Adipocyte (in vitro differentiated cells): ENCODE results near the gene HOXB1.

Experiments used
- DNase-seq: peaks from one replicate; pipeline ENCODE4 v3.0.0-alpha.2; 2015; ENCODE audit warnings: low read depth
- H3K27me3 ChIP-seq: replicated peaks from 2 replicates; pipeline ENCODE4 v1.7.0; 2013; ENCODE audit warnings: mild to moderate bottlenecking, low read length, moderate library complexity; ENCODE audit not compliant: control insufficient read depth, insufficient read depth
- H3K36me3 ChIP-seq: 2 replicates; pipeline ENCODE4 v1.7.0; 2013; ENCODE audit warnings: low read length, mild to moderate bottlenecking, moderate library complexity; ENCODE audit not compliant: control insufficient read depth, insufficient read depth, severe bottlenecking
- H3K4me1 ChIP-seq: 2 replicates; pipeline ENCODE4 v1.7.0; 2013; ENCODE audit warnings: mild to moderate bottlenecking, low read length, moderate library complexity; ENCODE audit not compliant: control insufficient read depth, insufficient read depth
- H3K4me3 ChIP-seq: 2 replicates; pipeline ENCODE4 v1.7.0; 2013; ENCODE audit warnings: mild to moderate bottlenecking, low read length, moderate library complexity
- H3K9ac ChIP-seq: 2 replicates; pipeline ENCODE4 v1.7.0; 2013; ENCODE audit warnings: mild to moderate bottlenecking, low read length, moderate library complexity
- H3K9me3 ChIP-seq: 2 replicates; pipeline ENCODE4 v1.7.0; 2013; ENCODE audit warnings: mild to moderate bottlenecking, low read length, moderate library complexity; ENCODE audit not compliant: control insufficient read depth

The HOXB1 gene

DNA sequence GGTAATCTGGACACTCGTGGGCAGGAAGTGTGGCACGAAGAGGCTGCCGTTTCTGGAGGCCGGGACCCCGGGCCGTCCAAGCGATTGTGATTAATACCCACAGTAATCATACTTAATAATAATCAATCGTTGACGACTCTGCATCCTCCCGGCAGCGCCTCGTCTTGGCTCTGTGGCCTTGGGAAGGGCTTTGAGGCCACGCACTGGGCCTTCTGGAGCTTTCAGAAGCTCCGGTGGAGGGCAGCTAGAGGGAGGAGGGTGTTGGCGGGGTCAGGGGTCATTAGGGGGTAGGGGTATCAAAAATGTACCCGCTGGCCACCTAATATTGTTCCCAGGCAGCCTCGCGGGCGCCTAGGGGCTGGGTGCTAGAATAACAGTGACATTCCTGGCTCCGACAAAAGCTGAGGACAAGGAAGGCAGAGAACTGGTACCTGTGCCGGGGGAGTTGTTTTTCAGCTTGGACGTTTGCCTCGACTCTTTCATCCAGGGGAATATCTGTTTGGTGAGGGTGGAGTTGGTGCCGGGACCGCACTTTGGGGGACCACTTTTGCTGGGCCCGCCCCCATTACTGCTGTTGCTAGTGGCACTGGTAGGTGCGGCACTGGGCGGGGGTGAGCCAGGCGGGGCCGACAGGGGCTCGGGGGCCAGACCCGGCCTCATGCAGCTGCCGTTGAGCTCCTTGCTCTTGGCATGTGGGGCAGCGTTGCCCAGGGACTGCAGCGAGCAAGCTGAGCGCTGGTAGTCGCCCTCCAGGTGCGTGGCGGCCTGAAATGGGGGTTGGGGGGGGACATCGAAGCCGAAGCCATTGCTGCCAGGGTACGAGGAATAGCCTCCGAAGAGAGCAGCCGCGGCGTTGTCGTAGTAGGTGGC, 21.0 kb upstream of the HOXB1 start:
- DNase-seq = no peak
- H3K36me3 ChIP-seq = peaks cover 18% of the 10 kb centered on the region
- H3K4me1 ChIP-seq = peaks cover 58% of the 10 kb centered on the region

DNA sequence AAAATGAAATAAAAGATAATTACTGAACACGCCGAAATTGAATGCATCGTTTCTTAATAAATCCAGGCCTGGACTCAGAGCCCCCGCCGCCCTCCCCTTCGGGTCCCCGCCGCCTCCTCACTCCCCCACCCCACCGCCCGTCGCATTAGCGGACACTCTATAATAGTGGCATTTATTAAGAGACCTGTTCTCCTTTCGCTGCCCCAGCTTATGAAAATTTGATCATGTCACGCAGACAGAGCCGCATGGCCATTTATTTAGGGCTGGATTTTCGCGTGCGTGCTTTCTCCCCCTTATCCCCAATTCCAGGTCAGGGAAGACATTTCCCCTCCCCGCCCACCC, 20.4 kb upstream of the HOXB1 start:
- Histone ChIP-seq H3K27me3 (no peaks in the 10 kb centered on the region), H3K4me3 (no peak overlapping the region), H3K36me3 (peaks cover 18% of the 10 kb centered on the region), H3K4me1 (peaks cover 58% of the 10 kb centered on the region), H3K9ac (no peak overlapping the region), H3K9me3 (no peaks in the 10 kb centered on the region)
- DNase-seq = no peak

More for the DNA sequence above, 21.0 kb upstream of the HOXB1 start:
- Histone ChIP-seq H3K4me3 (no peak overlapping the region), H3K9ac (no peak overlapping the region), H3K27me3 (no peaks in the 10 kb centered on the region), H3K9me3 (no peaks in the 10 kb centered on the region)

DNA sequence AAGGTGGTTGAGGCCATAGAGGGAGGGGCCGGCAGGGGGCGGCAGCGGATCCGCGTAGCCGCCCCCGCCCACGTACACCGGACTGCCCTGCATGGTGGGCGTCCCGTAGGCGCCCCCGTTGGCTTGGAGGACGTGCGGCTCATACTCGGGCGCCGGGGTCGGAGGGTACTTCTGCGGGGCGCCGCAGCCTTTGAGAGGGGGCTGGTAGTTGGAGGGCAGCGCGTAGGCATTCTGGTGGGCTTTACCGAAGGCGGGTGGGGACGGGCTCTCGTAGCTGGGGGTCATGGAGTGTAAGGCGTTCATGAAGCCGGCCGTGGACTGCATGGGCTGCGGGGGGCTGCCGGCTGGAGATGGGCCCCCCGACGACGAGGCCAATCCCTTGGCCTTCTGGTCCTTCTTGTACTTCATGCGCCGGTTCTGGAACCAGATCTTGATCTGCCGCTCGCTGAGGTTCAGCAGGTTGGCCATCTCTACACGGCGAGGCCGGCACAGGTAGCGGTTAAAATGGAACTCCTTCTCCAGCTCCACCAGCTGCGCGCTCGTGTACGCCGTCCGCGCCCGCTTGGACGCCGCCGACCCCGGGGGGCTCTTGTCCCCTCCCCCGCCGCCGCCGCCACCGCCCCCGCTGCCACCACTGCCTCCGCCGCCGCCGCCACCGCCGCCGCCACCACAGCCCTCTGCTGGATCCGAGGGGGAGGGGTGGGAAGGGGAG, 19.8 kb upstream of the HOXB1 start:
- peaks cover 58% of the 10 kb centered on the region for H3K4me1 ChIP-seq
- H3K27me3 ChIP-seq = no peaks in the 10 kb centered on the region
- H3K9ac ChIP-seq = no peak overlapping the region
- no peak for DNase-seq
- H3K36me3 ChIP-seq = peaks cover 18% of the 10 kb centered on the region
- H3K9me3 ChIP-seq = no peaks in the 10 kb centered on the region
- no peak overlapping the region for H3K4me3 ChIP-seq

DNA sequence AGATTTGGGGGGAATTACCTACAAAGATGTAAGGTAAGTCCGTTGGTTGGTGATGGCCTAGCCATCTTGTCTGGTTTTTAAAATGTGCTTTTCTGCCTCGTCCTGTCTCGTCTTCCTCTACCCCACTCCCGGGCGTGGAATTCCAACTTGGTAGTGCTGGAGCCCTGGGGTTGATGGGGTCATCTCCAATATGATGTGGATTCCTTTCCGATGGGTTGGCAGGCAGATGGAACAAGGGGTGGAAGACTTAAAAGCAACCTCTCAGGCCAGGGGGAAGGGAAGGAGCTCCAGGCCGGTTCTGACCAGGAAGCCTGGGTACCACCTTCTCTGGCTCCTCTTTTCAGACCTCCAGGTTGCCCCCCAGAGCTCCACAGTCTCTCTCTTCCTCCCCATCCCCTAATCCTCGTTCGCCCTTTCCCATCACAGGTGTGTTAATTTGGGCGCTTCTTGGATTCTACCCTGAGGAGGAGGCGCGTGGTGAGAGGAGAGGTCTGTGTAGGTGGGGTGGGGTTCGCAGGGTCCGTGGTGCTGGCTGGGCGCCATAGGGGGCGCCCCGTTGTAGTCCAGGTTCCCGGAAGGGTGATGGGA, 19.2 kb upstream of the HOXB1 start:
- Histone ChIP-seq H3K4me3 (no peak overlapping the region), H3K36me3 (peaks cover 18% of the 10 kb centered on the region), H3K9me3 (no peaks in the 10 kb centered on the region), H3K27me3 (no peaks in the 10 kb centered on the region), H3K9ac (peak overlapping the region; percentile 34), H3K4me1 (peaks cover 64% of the 10 kb centered on the region)
- no peak for DNase-seq

DNA sequence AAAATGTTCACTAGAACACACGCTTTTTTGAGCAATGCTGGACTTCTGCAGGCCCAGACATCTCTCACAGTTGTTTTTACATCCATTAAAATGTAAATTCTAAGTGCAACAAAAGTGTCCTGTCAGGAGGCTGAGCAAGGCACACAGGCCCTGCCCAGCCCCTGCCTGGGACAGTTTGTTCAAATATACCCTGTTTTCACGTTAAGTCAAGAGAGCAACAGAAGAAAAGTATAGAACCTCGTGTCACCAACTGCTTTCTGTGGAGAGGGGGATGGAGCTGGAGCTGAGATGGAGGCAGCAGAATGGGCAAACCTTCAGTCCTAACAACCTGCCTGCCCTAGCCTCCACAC, 18.4 kb upstream of the HOXB1 start:
- no peak for DNase-seq
- no peaks in the 10 kb centered on the region for H3K9me3 ChIP-seq
- peak overlapping the region; percentile 99 for H3K9ac ChIP-seq
- H3K4me1 ChIP-seq = peaks cover 59% of the 10 kb centered on the region
- H3K36me3 ChIP-seq = peaks cover 18% of the 10 kb centered on the region
- H3K27me3 ChIP-seq = no peaks in the 10 kb centered on the region
- H3K4me3 ChIP-seq = no peak overlapping the region

DNA sequence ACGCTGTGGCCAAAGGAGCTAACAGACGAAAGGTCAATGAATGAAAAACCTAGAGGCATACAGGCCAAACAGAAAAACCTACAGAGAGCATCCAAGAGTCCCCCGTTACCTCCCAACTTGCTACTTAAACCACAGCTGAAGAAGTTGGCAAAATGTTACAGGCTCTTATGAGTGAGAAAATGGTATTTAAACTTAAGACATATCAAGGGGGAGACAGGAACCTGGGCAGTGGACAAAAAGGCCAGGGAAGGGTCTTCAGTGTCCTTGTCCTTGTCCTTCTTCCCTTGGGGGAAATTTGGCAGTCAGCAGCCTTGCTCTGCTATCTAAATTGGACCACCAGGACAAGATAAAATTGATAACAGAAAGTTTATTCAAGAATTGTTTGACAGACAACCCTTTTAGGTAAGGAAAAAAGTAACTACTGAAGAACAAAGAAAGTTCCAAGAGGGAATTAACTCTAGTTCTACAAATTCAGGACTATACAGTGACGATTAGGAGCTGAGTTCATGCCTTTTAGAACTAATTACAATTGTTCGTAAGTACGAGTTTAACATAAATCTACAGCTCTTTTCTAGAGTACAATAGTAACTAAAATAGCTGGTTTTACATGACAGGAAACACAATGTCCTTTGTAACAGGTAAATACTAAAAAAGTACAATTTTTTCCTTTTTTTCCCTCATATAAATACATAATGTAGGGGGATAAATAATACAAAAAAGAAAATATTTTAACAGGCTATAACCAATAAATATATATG, 17.9 kb upstream of the HOXB1 start:
- Histone ChIP-seq H3K4me1 (peaks cover 54% of the 10 kb centered on the region), H3K4me3 (peak overlapping the region; percentile 81)

DNA sequence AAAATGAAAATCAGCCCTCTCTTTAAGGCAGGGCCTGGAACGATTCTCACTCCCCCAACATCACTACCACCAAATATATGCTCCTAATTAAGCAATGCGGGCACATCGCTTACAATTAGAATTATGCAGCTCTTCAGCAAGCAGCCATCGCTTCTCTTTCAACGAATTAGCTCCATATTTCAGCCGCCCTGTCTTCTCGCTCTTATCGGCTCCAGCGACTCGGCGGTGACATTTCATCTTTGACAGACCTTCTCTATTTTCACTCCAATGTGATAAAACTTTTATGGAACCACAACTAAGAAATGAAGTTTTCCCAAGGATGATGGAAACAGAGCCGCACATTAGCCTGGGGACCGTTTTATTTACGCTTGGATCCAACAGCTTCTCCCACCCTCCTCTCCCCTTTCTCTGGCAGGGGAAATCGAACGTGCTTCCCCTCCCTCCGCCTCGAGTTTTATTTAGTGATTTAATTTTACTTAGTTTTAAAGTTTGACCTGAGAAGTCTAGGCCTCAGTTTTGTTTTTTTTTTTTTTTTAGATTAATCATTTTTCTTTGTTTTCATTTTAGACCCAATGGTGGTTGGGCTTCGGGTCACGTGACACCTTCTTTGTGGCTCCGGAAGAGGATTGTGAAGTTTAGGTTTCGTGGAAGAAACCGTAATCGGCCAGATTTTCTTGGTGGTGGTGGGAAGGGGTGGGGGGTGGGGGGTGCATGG, 17.2 kb upstream of the HOXB1 start:
- Histone ChIP-seq H3K9ac (peak overlapping the region; percentile 99), H3K4me1 (peaks cover 46% of the 10 kb centered on the region), H3K4me3 (peak overlapping the region; percentile 81), H3K36me3 (peaks cover 19% of the 10 kb centered on the region), H3K9me3 (no peaks in the 10 kb centered on the region), H3K27me3 (no peaks in the 10 kb centered on the region)
- no peak for DNase-seq

More for the DNA sequence above, 17.9 kb upstream of the HOXB1 start:
- no peaks in the 10 kb centered on the region for H3K27me3 ChIP-seq
- H3K36me3 ChIP-seq = peaks cover 18% of the 10 kb centered on the region
- no peak for DNase-seq
- H3K9me3 ChIP-seq = no peaks in the 10 kb centered on the region
- H3K9ac ChIP-seq = peak overlapping the region; percentile 99

DNA sequence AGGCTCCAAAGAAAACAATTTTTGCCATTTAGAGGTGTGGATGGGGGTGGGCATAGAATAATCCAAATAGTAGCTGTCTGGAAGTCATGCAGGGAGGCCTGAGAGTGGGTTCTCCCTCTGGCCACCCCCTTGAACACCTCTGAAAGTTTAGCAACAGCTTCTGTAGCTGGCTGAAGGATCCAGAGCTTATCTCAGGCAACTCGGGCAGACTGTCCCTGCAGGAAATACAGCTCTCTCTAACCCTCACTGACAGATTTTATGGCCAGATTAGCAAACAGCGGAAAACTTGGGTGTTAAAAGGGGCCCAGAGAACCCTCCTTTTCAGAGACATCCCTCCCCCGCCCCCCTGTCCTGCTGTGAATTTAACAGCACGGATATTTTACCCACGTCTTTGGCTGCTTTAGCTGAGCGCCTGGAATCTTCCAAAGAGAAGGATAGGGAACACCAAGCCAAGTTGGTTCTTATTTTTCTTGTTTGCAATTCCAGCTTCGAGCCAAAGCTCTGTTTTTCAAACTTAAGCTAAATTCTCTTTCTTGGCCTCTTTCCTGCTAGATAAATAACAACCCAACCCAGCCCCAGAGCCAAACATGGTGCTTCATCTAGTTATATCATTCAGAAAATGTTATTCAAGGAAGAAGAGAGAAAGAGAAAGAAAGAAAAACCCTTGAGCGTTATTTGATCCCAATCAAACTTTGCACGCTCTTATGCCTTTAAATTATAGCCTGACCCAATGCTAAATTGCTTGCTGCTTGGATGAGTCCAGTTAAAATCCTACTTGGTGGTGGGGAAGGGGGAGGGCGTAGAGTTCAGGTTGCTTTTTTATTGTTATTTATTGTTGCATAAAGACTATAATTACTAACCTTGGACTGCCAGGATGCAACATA, 16.4 kb upstream of the HOXB1 start:
- DNase-seq = no peak
- H3K9ac ChIP-seq = peak overlapping the region; percentile 99
- H3K36me3 ChIP-seq = peaks cover 22% of the 10 kb centered on the region
- H3K27me3 ChIP-seq = no peaks in the 10 kb centered on the region
- H3K4me3 ChIP-seq = peak overlapping the region; percentile 81
- H3K9me3 ChIP-seq = no peaks in the 10 kb centered on the region
- H3K4me1 ChIP-seq = peaks cover 42% of the 10 kb centered on the region

DNA sequence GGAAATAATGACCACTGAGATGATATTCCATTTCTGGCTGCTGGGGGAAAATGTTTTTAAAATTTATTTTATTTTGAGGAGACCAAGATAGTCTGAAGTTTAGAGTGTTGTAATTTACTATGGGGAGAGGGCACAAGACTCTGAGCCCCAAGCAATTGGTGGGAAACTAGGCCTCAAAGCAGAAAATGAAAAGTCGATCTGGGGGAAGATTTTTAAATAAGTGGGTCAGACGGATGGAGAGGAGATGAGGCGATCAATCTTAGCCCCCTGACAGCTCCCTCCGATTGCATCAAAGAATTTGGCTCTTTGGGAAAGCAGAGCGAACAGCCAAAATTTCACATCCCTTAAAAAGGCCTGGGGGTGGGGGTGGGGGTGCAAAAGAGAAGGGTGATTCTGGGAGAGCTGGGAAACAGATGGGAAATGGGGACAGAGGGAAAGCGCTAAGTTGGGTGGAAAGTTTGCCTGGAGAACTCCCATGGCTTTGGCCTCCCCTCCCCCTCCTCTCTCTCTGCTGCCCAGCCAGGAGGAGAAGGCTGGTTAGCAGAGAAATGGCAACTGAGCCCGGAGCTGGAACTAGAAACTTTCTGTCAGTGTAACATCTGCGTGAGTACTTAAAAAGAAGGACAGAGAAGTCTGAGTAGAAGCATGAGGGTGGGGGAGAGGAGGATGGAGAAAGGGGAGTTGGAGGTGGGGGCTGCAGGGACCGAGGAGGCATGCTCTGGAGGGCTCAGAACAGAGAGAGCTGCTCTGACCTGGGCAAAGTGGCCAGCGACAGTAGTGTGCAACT, 15.5 kb upstream of the HOXB1 start:
- Histone ChIP-seq H3K9me3 (no peaks in the 10 kb centered on the region), H3K27me3 (no peaks in the 10 kb centered on the region), H3K9ac (peak overlapping the region; percentile 99), H3K4me3 (peak overlapping the region; percentile 81), H3K36me3 (peaks cover 18% of the 10 kb centered on the region), H3K4me1 (peaks cover 45% of the 10 kb centered on the region)
- no peak for DNase-seq
